Endothelial cell of umbilical vein (primary cell): ENCODE measurements around the gene ISG15. TPM values are rescaled to one million over a fixed set of nuclear protein-coding genes. Genes with fewer than 3 reads are reported as not detected.

Experiments used
- BruUV-seq: library from RNA; stranded (reverse); fragments of 400-500 nt; replicated peaks from 2 replicates; lab custom pipeline; 2021; lab: Mats Ljungman, UMichigan
- CTCF ChIA-PET: fragments of 300-600, 350-600 bp; sonication (Branson Sonifier 250); formaldehyde crosslinking; loops from one replicate; lab custom pipeline; 2021; ENCODE audit warnings: antibody characterized with exemption, inconsistent platforms; lab: Charles Lee
- POLR2A ChIA-PET: fragments of 300-600, 350-600 bp; sonication (Branson Sonifier 250); formaldehyde crosslinking; loops from one replicate; lab custom pipeline; 2021; ENCODE audit warnings: antibody characterized with exemption, inconsistent platforms; lab: Charles Lee
- DNase-seq: peaks from one replicate; pipeline ENCODE4 v3.0.0-alpha.2; 2011; ENCODE audit warnings: low read depth, low spot score
- FAIRE-seq: peaks from 2 replicates; lab custom pipeline; 2011; peaks lifted over from hg19 to GRCh38; lab: Jason Lieb, UNC
- H2AFZ ChIP-seq: 2 replicates; pipeline ENCODE4 v1.6.0; 2012; ENCODE audit warnings: low read depth, low read length, control low read depth, inconsistent platforms
- H3K27ac ChIP-seq: 2 replicates; pipeline ENCODE4 v1.5.1; 2011; ENCODE audit warnings: low read depth, mild to moderate bottlenecking, control low read depth, low read length, moderate library complexity; ENCODE audit not compliant: insufficient read depth
- H3K27me3 ChIP-seq, 2 experiments: 2 replicates each; pipeline versions ENCODE4 v1.6.0 to v1.6.1; 2011; ENCODE audit warnings: low read length in 2 of 2, mixed read lengths in 1 of 2; ENCODE audit not compliant: control insufficient read depth in 2 of 2, insufficient read depth in 2 of 2
- H3K36me3 ChIP-seq, 2 experiments: 2 replicates in 1 of 2; 3 replicates in 1 of 2; pipeline ENCODE4 v1.5.1; 2011; ENCODE audit warnings: low read length in 2 of 2, mild to moderate bottlenecking in 1 of 2, moderate library complexity in 1 of 2; ENCODE audit not compliant: control insufficient read depth in 2 of 2, insufficient read depth in 2 of 2; ENCODE audit errors: extremely low read depth in 1 of 2
- H3K4me1 ChIP-seq: 3 replicates; pipeline ENCODE4 v1.5.1; 2011; ENCODE audit warnings: mild to moderate bottlenecking, low read length; ENCODE audit not compliant: control insufficient read depth, insufficient read depth; ENCODE audit errors: extremely low read depth
- H3K4me2 ChIP-seq: 2 replicates; pipeline ENCODE4 v1.6.1; 2011; ENCODE audit warnings: low read length, control low read depth, mixed read lengths; ENCODE audit not compliant: insufficient read depth
- H3K4me3 ChIP-seq, 3 experiments: fragments of 200-600 bp in 1 of 3; sonication (generic), shearing (Covaris generic) in 1 of 3; replicated peaks in 1 of 3; 2 replicates each; pipeline ENCODE4 v1.5.1; 2011 to 2016; ENCODE audit warnings: control low read depth in 3 of 3, low read length in 3 of 3, mild to moderate bottlenecking in 2 of 3, inconsistent platforms in 1 of 3, low read depth in 1 of 3, moderate library complexity in 1 of 3; ENCODE audit not compliant: insufficient read depth in 1 of 3
- H3K79me2 ChIP-seq: 2 replicates; pipeline ENCODE4 v1.6.0; 2012; ENCODE audit warnings: low read length, inconsistent platforms; ENCODE audit not compliant: control insufficient read depth, insufficient read depth
- H3K9ac ChIP-seq: replicated peaks from 2 replicates; pipeline ENCODE3; 2011; ENCODE audit warnings: low read length, control low read depth; ENCODE audit not compliant: insufficient read depth; ENCODE audit errors: extremely low read depth
- H3K9me1 ChIP-seq: replicated peaks from 3 replicates; pipeline ENCODE4 v1.6.0; 2011; ENCODE audit warnings: mild to moderate bottlenecking, low read length; ENCODE audit not compliant: control insufficient read depth, insufficient read depth; ENCODE audit errors: extremely low read depth
- H3K9me3 ChIP-seq: replicated peaks from 2 replicates; pipeline ENCODE4 v1.5.1; 2012; ENCODE audit warnings: low read length, inconsistent platforms; ENCODE audit not compliant: control insufficient read depth, insufficient read depth
- H4K20me1 ChIP-seq: replicated peaks from 2 replicates; pipeline ENCODE3; 2011; ENCODE audit warnings: mild to moderate bottlenecking, low read length; ENCODE audit not compliant: control insufficient read depth, insufficient read depth; ENCODE audit errors: extremely low read depth
- CTCF ChIP-seq, 2 donors: IDR thresholded peaks; 1 replicate in 1 of 2; 2 replicates in 1 of 2; pipeline ENCODE4 v1.5.1; 2011; ENCODE audit warnings: low read length in 2 of 2, mild to moderate bottlenecking in 2 of 2, moderate library complexity in 2 of 2, control low read depth in 1 of 2, inconsistent platforms in 1 of 2, low read depth in 1 of 2; ENCODE audit not compliant: insufficient read depth in 1 of 2; ENCODE audit errors: extremely low read depth in 1 of 2
- EZH2 ChIP-seq: IDR thresholded peaks from 2 replicates; pipeline ENCODE4 v1.6.1; 2012; ENCODE audit warnings: borderline replicate concordance, low read depth, mild to moderate bottlenecking, moderate library complexity, low read length, inconsistent platforms; ENCODE audit not compliant: severe bottlenecking
- FOS ChIP-seq: IDR thresholded peaks from 2 replicates; pipeline ENCODE4 v1.6.1; 2011; ENCODE audit warnings: mild to moderate bottlenecking, low read length, moderate library complexity, borderline replicate concordance; ENCODE audit not compliant: insufficient read depth
- GATA2 ChIP-seq: IDR thresholded peaks from 2 replicates; pipeline ENCODE4 v1.7.0; 2011; ENCODE audit warnings: low read depth, mild to moderate bottlenecking, moderate library complexity, mixed read lengths, low read length; ENCODE audit not compliant: insufficient read length, insufficient read depth
- JUN ChIP-seq: IDR thresholded peaks from 2 replicates; pipeline ENCODE4 v1.6.1; 2011; ENCODE audit warnings: borderline replicate concordance, low read depth; ENCODE audit not compliant: insufficient read length, insufficient read depth
- MAX ChIP-seq: IDR thresholded peaks from 2 replicates; pipeline ENCODE4 v1.6.1; 2011; ENCODE audit not compliant: insufficient read depth, insufficient read length
- MYC ChIP-seq: IDR thresholded peaks from one replicate; pipeline ENCODE4 v1.6.1; 2011; ENCODE audit warnings: mild to moderate bottlenecking, low read depth, low read length
- POLR2A ChIP-seq: IDR thresholded peaks from 2 replicates; pipeline ENCODE4 v1.6.1; 2012; ENCODE audit warnings: low read depth, mild to moderate bottlenecking, control low read depth, low read length
- POLR2AphosphoS5 ChIP-seq: IDR thresholded peaks from 2 replicates; pipeline ENCODE4 v1.6.1; 2012; ENCODE audit warnings: low read depth, mild to moderate bottlenecking, control low read depth, low read length, moderate library complexity; ENCODE audit not compliant: insufficient read depth
- dilution Hi-C: fragments of 300-500 bp; cut with MboI; formaldehyde crosslinking; loops from one replicate; pipeline ENCODE4 v1.15.0; 2019; ENCODE audit warnings: low sequenced_read_pairs; ENCODE audit not compliant: extremely low pct_ligation_motif_present
- intact Hi-C: fragments of 100-400 bp; cut with micrococcal nuclease; formaldehyde crosslinking; loops from one replicate; pipeline ENCODE4 v1.10.0; 2022
- polyA plus RNA-seq, 4 experiments: library from polyadenylated mRNA; depleted of rRNA in 3 of 4; stranded (reverse) in 3 of 4; unstranded in 1 of 4; fragments of >200 nt; gene quantifications; 2 replicates each; pipeline versions ENCODE4 v1.2.1 to v1.2.3, GENCODE V29; 2011 to 2012; ENCODE audit warnings: missing spikeins in 1 of 4
- total RNA-seq: library from RNA; stranded (reverse); gene quantifications from 2 replicates; pipeline ENCODE4 v1.2.3, GENCODE V29; 2021

ISG15 gene
- total and polyA plus RNA-seq, 2 donors (not counting 3 experiments of a cell fraction or from before 2014, with no cell fraction given) = 44.6 to 154 TPM

- Histone ChIP-seq H3K4me2 (no peak overlapping the region), H3K27me3 (no peaks in the 10 kb centered on the region), H3K4me1 (no peaks in the 10 kb centered on the region), H3K9ac (no peak overlapping the region), H3K9me3 (no peaks in the 10 kb centered on the region), H3K36me3 (peaks cover 0 to 10% of the 10 kb centered on the region in 2 experiments), H3K27ac (no peak overlapping the region), H3K79me2 (no peaks in the 10 kb centered on the region), H3K4me3 (no peak overlapping the region), H2AFZ (no peak overlapping the region), H3K9me1 (no peaks in the 10 kb centered on the region), H4K20me1 (no peaks in the 10 kb centered on the region)
- BruUV-seq = no TSS peak
- intact Hi-C loops (loop anchor here (1.0 to 2.0 kb wide), 4 partner anchors 25 to 256 kb away; partner anchors contain the start of gene C1orf159), dilution Hi-C loops (no loop called here)
- CTCF ChIA-PET = interaction anchor here (0.8 to 3.3 kb wide), 5 partner anchors 30 to 258 kb away, joined by 3 to 19 read pairs (median 3); partner anchors contain the start of gene B3GALT6
- no peak for FAIRE-seq
- POLR2A ChIA-PET = no interaction called here
- TF ChIP-seq CTCF (IDR thresholded peaks at IDR 0.05; ENCODE audit: extremely low read depth in 1 of 2, insufficient read depth in 1 of 2, low read depth in 1 of 2, low read length in 2 of 2) = no peak
- no peak for DNase-seq
These were observed 20.6 kb downstream of the ISG15 start for GRCh38 chr1:1033731-1034438.

GRCh38 chr1:1034439-1034781, 21.1 kb downstream of the ISG15 start:
- Histone ChIP-seq H3K79me2 (no peaks in the 10 kb centered on the region), H3K4me1 (no peaks in the 10 kb centered on the region), H3K9me3 (no peaks in the 10 kb centered on the region), H3K9ac (no peak overlapping the region), H3K36me3 (peaks cover 0 to 10% of the 10 kb centered on the region in 2 experiments), H2AFZ (no peak overlapping the region), H3K4me2 (no peak overlapping the region), H4K20me1 (no peaks in the 10 kb centered on the region), H3K27me3 (no peaks in the 10 kb centered on the region), H3K27ac (no peak overlapping the region), H3K9me1 (no peaks in the 10 kb centered on the region), H3K4me3 (no peak overlapping the region)
- intact Hi-C loops = no loop called here
- FAIRE-seq (no peak), DNase-seq (no peak)
- CTCF ChIA-PET = interaction anchor here (1.3 to 3.3 kb wide), 2 partner anchors 89 to 257 kb away, joined by 3 to 19 read pairs; no protein-coding TSS in a partner anchor
- TF ChIP-seq EZH2 (no peak), POLR2AphosphoS5 (no peak), MAX (no peak), CTCF (IDR thresholded peaks at IDR 0.05; ENCODE audit: extremely low read depth in 1 of 2, insufficient read depth in 1 of 2, low read depth in 1 of 2, low read length in 2 of 2) (no peak), JUN (no peak), MYC (no peak), POLR2A (no peak), FOS (no peak), GATA2 (no peak)
- POLR2A ChIA-PET = no interaction called here
- BruUV-seq = no TSS peak
- dilution Hi-C loops = no loop called here
